GM12891 (cell line): ENCODE measurements around the gene TMSB4X.

Source experiments
- PAX5 ChIP-seq: IDR thresholded peaks from 2 replicates; pipeline ENCODE4 v1.6.1; 2011; ENCODE audit warnings: low read length, moderate library complexity, mild to moderate bottlenecking; ENCODE audit not compliant: insufficient read depth, severe bottlenecking
- POLR2A ChIP-seq: IDR thresholded peaks from 2 replicates; pipeline ENCODE4 v1.6.1; 2011; ENCODE audit warnings: low read depth, low read length, control low read depth
- POLR2AphosphoS5 ChIP-seq: IDR thresholded peaks from 2 replicates; pipeline ENCODE4 v1.6.1; 2011; ENCODE audit warnings: low read depth, low read length, control low read depth
- POU2F2 ChIP-seq: IDR thresholded peaks from 2 replicates; pipeline ENCODE4 v1.6.1; 2011; ENCODE audit warnings: low read depth, mild to moderate bottlenecking, control low read depth, low read length, moderate library complexity
- SPI1 ChIP-seq: IDR thresholded peaks from 2 replicates; pipeline ENCODE4 v1.6.1; 2011; ENCODE audit warnings: low read depth, low read length, control low read depth
- TAF1 ChIP-seq: IDR thresholded peaks from 2 replicates; pipeline ENCODE4 v1.6.1; 2011; ENCODE audit warnings: low read depth, low read length, control low read depth

DNA sequence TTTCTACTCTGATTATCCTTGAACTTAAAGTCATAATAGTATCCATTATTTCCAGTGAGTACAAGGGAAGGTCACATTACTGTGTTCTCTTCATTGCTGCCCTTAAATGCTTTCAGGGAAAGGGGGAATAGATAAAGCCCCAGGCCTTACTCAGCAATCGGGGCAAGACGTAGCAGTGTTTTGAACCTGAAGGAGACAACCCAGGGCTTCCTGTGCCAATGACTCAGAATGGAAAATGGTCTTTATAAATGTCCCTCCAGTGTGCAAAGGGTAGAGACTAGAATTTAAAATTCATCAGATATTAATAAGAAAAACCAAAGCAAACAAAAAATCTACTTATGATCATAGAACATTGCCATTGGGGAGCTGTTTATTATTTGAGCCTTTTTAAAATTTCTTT lies 44.8 kb upstream of the TMSB4X start:
- TF ChIP-seq POLR2AphosphoS5 (no peak), POLR2A (no peak), TAF1 (no peak), SPI1 (no peak), PAX5 (no peak), POU2F2 (no peak)
